H1 (cell line): ENCODE results near the gene STT3B. TPM values are rescaled to one million over a fixed set of nuclear protein-coding genes. Genes with fewer than 3 reads are reported as not detected.

ENCODE experiments used
- EP300 ChIP-seq, 2 experiments: IDR thresholded peaks; 1 replicate in 1 of 2; 2 replicates in 1 of 2; pipeline ENCODE4 v1.6.1; 2011 to 2012; ENCODE audit warnings: low read depth in 2 of 2, low read length in 2 of 2, mild to moderate bottlenecking in 2 of 2, borderline replicate concordance in 1 of 2, inconsistent platforms in 1 of 2, moderate library complexity in 1 of 2
- HDAC2 ChIP-seq, 2 experiments: fragments of 300-600 bp in 1 of 2; sonication (generic) in 1 of 2; IDR thresholded peaks; 2 replicates each; pipeline ENCODE4 v1.6.1; 2011 to 2012; ENCODE audit warnings: low read depth in 2 of 2, low read length in 2 of 2, mild to moderate bottlenecking in 2 of 2, moderate library complexity in 2 of 2, borderline replicate concordance in 1 of 2, inconsistent platforms in 1 of 2
- NRF1 ChIP-seq: IDR thresholded peaks from 2 replicates; pipeline ENCODE4 v1.6.1; 2011; ENCODE audit warnings: mild to moderate bottlenecking, low read depth, low read length, improper control_type of control experiment
- RBBP5 ChIP-seq: IDR thresholded peaks from 2 replicates; pipeline ENCODE4 v1.7.1; 2012; ENCODE audit warnings: low read depth, mild to moderate bottlenecking, inconsistent platforms, low read length, moderate library complexity, borderline replicate concordance
- polyA plus RNA-seq, 7 experiments: library from polyadenylated mRNA; depleted of rRNA in 3 of 7; stranded (reverse) in 5 of 7; unstranded in 2 of 7; fragments of >200 nt in 5 of 7; fragments of 200-250 nt in 2 of 7; gene quantifications; 1 replicate in 5 of 7; 2 replicates in 1 of 7; 4 replicates in 1 of 7; pipeline versions ENCODE4 v1.2.1 to v1.2.3, GENCODE V29; 2011 to 2013; ENCODE audit warnings: missing spikeins in 2 of 7, mixed read lengths in 2 of 7
- total RNA-seq: library from RNA; stranded (reverse); fragmentation: NEBNext Ultra II Directional; extraction: Animal tissue kit (Norgen Biotek cat#: 25700); gene quantifications from 2 replicates; pipeline ENCODE4 v1.2.1, GENCODE V29; 2021
- TF ChIP-seq, protein P1 (sequence below): fragments of 300-600 bp; sonication (generic); IDR thresholded peaks from 2 replicates; pipeline ENCODE4 v1.7.1; 2012; ENCODE audit warnings: low read length, moderate library complexity, mild to moderate bottlenecking, inconsistent platforms; ENCODE audit not compliant: insufficient replicate concordance

The STT3B gene
- total and polyA plus RNA-seq, 2 of the 8 experiments (the other 6 are each of a cell fraction or from before 2014, with no cell fraction given): 43.5 to 134 TPM

DNA sequence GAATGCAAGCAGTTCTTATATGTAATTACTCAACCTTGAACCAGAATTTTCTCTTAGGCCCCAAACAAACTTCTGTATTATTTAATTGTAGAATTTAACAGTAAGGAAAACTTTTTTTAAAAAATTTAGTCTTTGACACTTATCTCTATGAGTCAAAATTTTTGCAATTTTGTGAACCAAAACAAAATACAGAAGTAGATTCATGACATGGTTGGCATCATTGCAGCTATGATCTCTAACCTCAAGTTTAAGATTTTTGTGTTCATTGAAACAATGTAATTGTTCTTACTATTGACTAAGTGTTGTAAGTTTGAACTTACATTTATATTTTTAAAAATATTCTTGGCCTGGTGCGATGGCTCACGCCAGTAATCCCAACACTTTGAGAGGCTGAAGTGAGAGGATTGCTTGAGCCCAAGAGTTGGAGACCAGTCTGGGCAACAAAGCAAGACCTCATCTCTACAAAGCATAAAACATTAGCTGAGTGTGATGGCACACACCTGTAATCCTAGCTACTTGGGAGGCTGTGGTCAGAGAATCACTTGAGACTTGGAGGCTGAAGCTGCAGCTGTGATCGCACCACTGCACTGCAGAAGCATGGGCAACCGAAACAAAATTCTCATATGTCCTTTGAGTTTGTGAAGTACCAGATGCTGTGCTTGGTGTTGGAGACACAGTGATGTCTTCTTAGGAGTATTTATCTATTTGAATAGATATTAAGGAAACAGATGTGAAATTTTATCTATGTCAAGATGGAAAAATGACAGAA is 39.7 kb downstream of the STT3B start (continued):
- TF ChIP-seq, protein P1, sequence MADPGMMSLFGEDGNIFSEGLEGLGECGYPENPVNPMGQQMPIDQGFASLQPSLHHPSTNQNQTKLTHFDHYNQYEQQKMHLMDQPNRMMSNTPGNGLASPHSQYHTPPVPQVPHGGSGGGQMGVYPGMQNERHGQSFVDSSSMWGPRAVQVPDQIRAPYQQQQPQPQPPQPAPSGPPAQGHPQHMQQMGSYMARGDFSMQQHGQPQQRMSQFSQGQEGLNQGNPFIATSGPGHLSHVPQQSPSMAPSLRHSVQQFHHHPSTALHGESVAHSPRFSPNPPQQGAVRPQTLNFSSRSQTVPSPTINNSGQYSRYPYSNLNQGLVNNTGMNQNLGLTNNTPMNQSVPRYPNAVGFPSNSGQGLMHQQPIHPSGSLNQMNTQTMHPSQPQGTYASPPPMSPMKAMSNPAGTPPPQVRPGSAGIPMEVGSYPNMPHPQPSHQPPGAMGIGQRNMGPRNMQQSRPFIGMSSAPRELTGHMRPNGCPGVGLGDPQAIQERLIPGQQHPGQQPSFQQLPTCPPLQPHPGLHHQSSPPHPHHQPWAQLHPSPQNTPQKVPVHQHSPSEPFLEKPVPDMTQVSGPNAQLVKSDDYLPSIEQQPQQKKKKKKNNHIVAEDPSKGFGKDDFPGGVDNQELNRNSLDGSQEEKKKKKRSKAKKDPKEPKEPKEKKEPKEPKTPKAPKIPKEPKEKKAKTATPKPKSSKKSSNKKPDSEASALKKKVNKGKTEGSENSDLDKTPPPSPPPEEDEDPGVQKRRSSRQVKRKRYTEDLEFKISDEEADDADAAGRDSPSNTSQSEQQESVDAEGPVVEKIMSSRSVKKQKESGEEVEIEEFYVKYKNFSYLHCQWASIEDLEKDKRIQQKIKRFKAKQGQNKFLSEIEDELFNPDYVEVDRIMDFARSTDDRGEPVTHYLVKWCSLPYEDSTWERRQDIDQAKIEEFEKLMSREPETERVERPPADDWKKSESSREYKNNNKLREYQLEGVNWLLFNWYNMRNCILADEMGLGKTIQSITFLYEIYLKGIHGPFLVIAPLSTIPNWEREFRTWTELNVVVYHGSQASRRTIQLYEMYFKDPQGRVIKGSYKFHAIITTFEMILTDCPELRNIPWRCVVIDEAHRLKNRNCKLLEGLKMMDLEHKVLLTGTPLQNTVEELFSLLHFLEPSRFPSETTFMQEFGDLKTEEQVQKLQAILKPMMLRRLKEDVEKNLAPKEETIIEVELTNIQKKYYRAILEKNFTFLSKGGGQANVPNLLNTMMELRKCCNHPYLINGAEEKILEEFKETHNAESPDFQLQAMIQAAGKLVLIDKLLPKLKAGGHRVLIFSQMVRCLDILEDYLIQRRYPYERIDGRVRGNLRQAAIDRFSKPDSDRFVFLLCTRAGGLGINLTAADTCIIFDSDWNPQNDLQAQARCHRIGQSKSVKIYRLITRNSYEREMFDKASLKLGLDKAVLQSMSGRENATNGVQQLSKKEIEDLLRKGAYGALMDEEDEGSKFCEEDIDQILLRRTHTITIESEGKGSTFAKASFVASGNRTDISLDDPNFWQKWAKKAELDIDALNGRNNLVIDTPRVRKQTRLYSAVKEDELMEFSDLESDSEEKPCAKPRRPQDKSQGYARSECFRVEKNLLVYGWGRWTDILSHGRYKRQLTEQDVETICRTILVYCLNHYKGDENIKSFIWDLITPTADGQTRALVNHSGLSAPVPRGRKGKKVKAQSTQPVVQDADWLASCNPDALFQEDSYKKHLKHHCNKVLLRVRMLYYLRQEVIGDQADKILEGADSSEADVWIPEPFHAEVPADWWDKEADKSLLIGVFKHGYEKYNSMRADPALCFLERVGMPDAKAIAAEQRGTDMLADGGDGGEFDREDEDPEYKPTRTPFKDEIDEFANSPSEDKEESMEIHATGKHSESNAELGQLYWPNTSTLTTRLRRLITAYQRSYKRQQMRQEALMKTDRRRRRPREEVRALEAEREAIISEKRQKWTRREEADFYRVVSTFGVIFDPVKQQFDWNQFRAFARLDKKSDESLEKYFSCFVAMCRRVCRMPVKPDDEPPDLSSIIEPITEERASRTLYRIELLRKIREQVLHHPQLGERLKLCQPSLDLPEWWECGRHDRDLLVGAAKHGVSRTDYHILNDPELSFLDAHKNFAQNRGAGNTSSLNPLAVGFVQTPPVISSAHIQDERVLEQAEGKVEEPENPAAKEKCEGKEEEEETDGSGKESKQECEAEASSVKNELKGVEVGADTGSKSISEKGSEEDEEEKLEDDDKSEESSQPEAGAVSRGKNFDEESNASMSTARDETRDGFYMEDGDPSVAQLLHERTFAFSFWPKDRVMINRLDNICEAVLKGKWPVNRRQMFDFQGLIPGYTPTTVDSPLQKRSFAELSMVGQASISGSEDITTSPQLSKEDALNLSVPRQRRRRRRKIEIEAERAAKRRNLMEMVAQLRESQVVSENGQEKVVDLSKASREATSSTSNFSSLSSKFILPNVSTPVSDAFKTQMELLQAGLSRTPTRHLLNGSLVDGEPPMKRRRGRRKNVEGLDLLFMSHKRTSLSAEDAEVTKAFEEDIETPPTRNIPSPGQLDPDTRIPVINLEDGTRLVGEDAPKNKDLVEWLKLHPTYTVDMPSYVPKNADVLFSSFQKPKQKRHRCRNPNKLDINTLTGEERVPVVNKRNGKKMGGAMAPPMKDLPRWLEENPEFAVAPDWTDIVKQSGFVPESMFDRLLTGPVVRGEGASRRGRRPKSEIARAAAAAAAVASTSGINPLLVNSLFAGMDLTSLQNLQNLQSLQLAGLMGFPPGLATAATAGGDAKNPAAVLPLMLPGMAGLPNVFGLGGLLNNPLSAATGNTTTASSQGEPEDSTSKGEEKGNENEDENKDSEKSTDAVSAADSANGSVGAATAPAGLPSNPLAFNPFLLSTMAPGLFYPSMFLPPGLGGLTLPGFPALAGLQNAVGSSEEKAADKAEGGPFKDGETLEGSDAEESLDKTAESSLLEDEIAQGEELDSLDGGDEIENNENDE: no peak
- TF ChIP-seq EP300 (IDR thresholded peaks at IDR 0.05; ENCODE audit: borderline replicate concordance in 1 of 2, low read depth in 2 of 2, low read length in 2 of 2) (no peak), HDAC2 (IDR thresholded peaks at IDR 0.05; ENCODE audit: borderline replicate concordance in 1 of 2, low read depth in 2 of 2, low read length in 2 of 2) (no peak), RBBP5 (no peak), NRF1 (no peak)
